Pancreas (tissue), 10 donors: ENCODE data around the gene A2M. TPM values are rescaled to one million over a fixed set of nuclear protein-coding genes. Genes with fewer than 3 reads are reported as not detected.

Source experiments
- ATAC-seq, 4 donors: fragments of 200-7000 bp; cut with Tn5 transposase; one replicate each; pipeline versions ENCODE4 v1.8.0 to v1.9.1; 2020; ENCODE audit warnings: mild to moderate bottlenecking in 4 of 4, moderate library complexity in 4 of 4
- DNase-seq, 6 donors: peaks; one replicate each; pipeline ENCODE4 v3.0.0-alpha.2; 2020
- FAIRE-seq: peaks from 2 replicates; lab custom pipeline; 2012; peaks lifted over from hg19 to GRCh38; lab: Jason Lieb, UNC
- H3K27ac ChIP-seq, 4 donors: fragments of 200-600 bp; sonication (generic); 1 replicate in 3 of 4; 2 replicates in 1 of 4; pipeline versions ENCODE4 v1.5.0 to v1.8.0; 2020
- H3K27me3 ChIP-seq, 4 donors: fragments of 200-600 bp; one replicate each; pipeline ENCODE4 v1.8.0; 2021
- H3K36me3 ChIP-seq, 3 donors: fragments of 200-600 bp; sonication (generic) in 1 of 3; one replicate each; pipeline versions ENCODE4 v1.5.0 to v1.8.0; 2020 to 2021
- H3K4me1 ChIP-seq, 3 donors: fragments of 200-600 bp; one replicate each; pipeline ENCODE4 v1.8.0; 2021
- H3K4me3 ChIP-seq, 4 donors: fragments of 200-600 bp; sonication (generic) in 2 of 4; one replicate each; pipeline versions ENCODE4 v1.5.0 to v1.8.0; 2020 to 2021
- H3K9me3 ChIP-seq, 4 donors: fragments of 200-600 bp; one replicate each; pipeline ENCODE4 v1.8.0; 2021
- WGBS, 2 donors: extraction: QIAGEN DNeasy Blood & Tissue Kit; methylation state at CpG; one replicate each; pipeline ENCODE4 v1.1.7; 2013; 5-methylcytosine and 5-hydroxymethylcytosine counted together
- intact Hi-C, 3 donors: fragments of 100-400 bp; cut with DNase I; formaldehyde crosslinking; loops; one replicate each; pipeline versions ENCODE4 v1.11.1 to v1.14.2; 2022
- polyA plus RNA-seq, 2 donors: library from polyadenylated mRNA; stranded (reverse); fragments of 200-250 nt; gene quantifications; one replicate each; pipeline ENCODE4 v1.2.3, GENCODE V29; 2013
- total RNA-seq, 6 donors: library from RNA; stranded (reverse); fragmentation: NEBNext Ultra II Directional in 4 of 6; extraction: Animal tissue kit (Norgen Biotek cat#: 25700) in 4 of 6; gene quantifications; one replicate each; pipeline versions ENCODE4 v1.2.1 to v1.2.4, GENCODE V29; 2021 to 2023
- TF ChIP-seq, protein P1 (sequence below), 4 donors: fragments of 200-600 bp; sonication (generic) in 3 of 4; IDR thresholded peaks; one replicate each; pipeline versions ENCODE4 v1.5.0 to v1.8.0; 2021; ENCODE audit warnings: antibody characterized with exemption in 4 of 4
- donor health status: healthy with polysubstance abuse.
- donor health status: DM: no; HTN: no; CAD: no; lungs with moderate emphysema.
- donor health status: DM: no; HTN: no; CAD: no.
- donor health status: control.
- donor health status: control.
- donor health status: Bipolar disorder and iron deficiency.
- donor health status: DM: yes; HTN: yes; CAD: no.
- donor health status: DM: no; HTN: no; CAD: no.
- donor health status: DM: no; HTN: no; CAD: no.
- donor health status: DM: yes; HTN: yes; CAD: no.

Gene A2M
- total and polyA plus RNA-seq, 8 donors, result 22.8 to 275 (median 62.4) TPM

DNA sequence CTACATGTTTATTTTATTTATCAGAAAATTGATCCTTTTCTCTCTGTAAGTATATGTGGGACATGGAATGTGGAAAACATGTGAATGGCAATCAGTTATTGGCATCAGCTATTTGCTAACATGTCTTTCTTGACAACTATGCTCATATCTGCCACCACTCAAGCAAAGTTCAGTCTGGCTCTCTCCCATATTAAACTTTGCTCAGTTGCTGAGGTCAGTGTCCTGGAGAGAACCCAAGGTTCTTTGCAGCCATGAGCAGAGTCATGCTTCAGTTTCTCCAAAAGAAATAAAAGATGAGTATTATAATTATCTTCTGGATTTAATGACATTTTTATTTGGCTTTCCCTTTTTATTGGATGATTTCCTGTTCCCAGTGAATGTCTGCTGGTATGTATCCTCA is 42.6 kb downstream of the A2M start:
- Histone ChIP-seq H3K4me3 (no peak overlapping the region), H3K36me3 (no peaks in the 10 kb centered on the region), H3K4me1 (peaks cover 0 to 5% (median 4%) of the 10 kb centered on the region in 3 donors), H3K9me3 (no peaks in the 10 kb centered on the region), H3K27ac (no peak overlapping the region), H3K27me3 (no peaks in the 10 kb centered on the region)
- TF ChIP-seq, protein P1, sequence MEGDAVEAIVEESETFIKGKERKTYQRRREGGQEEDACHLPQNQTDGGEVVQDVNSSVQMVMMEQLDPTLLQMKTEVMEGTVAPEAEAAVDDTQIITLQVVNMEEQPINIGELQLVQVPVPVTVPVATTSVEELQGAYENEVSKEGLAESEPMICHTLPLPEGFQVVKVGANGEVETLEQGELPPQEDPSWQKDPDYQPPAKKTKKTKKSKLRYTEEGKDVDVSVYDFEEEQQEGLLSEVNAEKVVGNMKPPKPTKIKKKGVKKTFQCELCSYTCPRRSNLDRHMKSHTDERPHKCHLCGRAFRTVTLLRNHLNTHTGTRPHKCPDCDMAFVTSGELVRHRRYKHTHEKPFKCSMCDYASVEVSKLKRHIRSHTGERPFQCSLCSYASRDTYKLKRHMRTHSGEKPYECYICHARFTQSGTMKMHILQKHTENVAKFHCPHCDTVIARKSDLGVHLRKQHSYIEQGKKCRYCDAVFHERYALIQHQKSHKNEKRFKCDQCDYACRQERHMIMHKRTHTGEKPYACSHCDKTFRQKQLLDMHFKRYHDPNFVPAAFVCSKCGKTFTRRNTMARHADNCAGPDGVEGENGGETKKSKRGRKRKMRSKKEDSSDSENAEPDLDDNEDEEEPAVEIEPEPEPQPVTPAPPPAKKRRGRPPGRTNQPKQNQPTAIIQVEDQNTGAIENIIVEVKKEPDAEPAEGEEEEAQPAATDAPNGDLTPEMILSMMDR (IDR thresholded peaks at IDR 0.05), result no peak
- DNase-seq, result no peak
- peak; percentile 70 to 88 (median 77) for ATAC-seq
- intact Hi-C loops, result no loop called here
- FAIRE-seq, result no peak

DNA sequence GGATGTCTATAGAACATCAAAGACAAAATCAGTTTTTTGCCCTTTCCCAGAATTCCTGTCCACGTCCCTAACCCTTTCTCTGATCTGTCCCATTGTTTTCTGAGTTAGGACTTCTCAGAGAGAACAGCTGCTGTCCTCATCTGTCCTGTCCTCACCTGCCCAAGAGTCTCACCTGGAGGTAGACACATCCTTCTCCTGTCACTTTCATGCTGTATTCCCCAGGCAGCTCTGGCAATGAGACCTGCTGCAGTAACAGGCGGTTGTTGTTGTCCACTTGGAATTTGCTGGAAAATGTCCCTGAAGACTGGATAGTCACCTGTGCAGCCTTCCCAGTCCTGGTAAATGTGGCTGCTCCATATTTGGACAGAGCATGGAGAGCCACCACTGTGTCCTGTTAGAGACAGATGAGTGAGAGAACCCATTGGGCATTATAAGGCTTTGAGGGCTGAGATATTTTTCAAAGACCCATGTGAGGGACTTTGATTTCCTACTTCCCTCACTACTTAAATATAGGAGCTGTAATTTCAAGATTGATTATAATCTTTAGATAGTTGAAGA is 43.2 kb downstream of the A2M start:
- WGBS, 2 donors, result 64 to 71% methylated on average over 2 of the region's 2 CpGs

DNA sequence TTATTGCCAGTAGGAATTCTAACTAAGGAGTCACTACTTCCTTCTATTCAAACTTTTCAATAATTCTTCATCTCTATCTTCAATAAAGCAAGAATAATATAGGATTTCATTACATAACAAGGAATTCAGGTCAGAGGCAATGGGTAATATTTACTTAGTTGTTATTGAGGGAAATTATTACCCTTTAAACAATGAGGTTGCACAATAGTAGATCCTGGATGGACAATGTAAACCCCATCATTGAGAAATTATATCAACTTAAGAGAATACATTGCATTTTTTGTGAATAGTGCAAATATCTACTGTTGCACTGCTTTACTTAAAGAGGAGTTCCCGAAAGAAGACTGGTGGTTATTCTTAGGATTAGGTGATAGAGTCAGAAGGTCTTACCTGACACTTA is 43.8 kb downstream of the A2M start:
- no peak overlapping the region for H3K27ac ChIP-seq
- intact Hi-C loops, result no loop called here
- H3K36me3 ChIP-seq, result no peaks in the 10 kb centered on the region
- ATAC-seq (no peak), DNase-seq (no peak), FAIRE-seq (no peak)
- 93 to 100% methylated on average over 1 of the region's 1 CpG for WGBS, 2 donors
- TF ChIP-seq, protein P1 (IDR thresholded peaks at IDR 0.05), result no peak
- peaks cover 0 to 5% (median 4%) of the 10 kb centered on the region in 3 donors for H3K4me1 ChIP-seq
- no peak overlapping the region for H3K4me3 ChIP-seq
- no peaks in the 10 kb centered on the region for H3K27me3 ChIP-seq
- no peaks in the 10 kb centered on the region for H3K9me3 ChIP-seq

More for the DNA sequence above, 43.2 kb downstream of the A2M start:
- FAIRE-seq (no peak), ATAC-seq (peak; percentile 16 to 48 (median 32)), DNase-seq (no peak)
- H3K9me3 ChIP-seq, result no peaks in the 10 kb centered on the region
- intact Hi-C loops, result no loop called here
- TF ChIP-seq, protein P1 (IDR thresholded peaks at IDR 0.05), result no peak
- no peaks in the 10 kb centered on the region for H3K27me3 ChIP-seq
- no peak overlapping the region for H3K27ac ChIP-seq
- no peaks in the 10 kb centered on the region for H3K36me3 ChIP-seq
- H3K4me1 ChIP-seq, result peaks cover 0 to 5% (median 4%) of the 10 kb centered on the region in 3 donors
- H3K4me3 ChIP-seq, result no peak overlapping the region

DNA sequence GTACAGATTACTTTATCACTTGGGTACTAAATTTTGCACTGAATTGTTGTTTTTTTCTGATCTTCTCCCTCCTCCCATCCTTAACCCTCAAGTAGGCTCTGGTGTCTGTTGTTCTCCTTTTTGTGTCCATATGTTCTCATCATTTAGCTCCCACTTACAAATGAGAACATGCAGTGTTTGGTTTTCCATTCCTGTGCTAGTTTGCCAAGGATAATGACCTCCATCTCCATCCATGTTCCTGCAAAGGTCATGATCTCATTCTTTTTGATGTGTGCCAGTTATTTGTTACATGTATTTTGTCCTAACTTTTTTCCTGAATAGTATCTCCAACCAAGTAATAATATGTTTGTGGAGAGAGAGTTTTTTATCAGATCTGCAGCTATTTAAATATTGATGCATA is 44.2 kb downstream of the A2M start:
- no peak overlapping the region for H3K4me3 ChIP-seq
- intact Hi-C loops, result no loop called here
- no peak overlapping the region for H3K27ac ChIP-seq
- no peak for FAIRE-seq
- TF ChIP-seq, protein P1 (IDR thresholded peaks at IDR 0.05), result no peak
- H3K36me3 ChIP-seq, result no peaks in the 10 kb centered on the region
- no peak for DNase-seq
- no peaks in the 10 kb centered on the region for H3K9me3 ChIP-seq
- no peaks in the 10 kb centered on the region for H3K27me3 ChIP-seq
- ATAC-seq, result no peak
- peaks cover 0 to 5% (median 4%) of the 10 kb centered on the region in 3 donors for H3K4me1 ChIP-seq

DNA sequence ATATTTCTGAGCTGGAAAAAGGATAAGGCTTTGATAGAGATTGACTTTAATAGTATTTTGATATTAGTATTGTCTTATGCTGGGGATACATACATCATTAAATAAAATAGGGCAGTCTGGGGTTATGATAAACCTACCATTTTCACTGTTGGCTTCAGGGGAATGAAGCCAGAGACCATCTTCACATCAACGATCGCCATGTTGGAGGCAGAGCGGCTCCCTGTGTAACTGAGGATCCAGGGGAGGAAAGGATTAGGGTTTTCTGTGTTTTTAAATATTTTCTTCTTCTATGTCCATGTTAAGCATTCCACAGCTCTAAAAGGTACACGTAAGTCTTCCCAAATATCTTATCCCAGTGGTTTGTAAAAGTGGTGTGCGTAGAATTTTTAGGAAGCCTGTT is 45.4 kb downstream of the A2M start:
- intact Hi-C loops, result no loop called here
- WGBS, 2 donors, result 96 to 99% methylated on average over 5 of the region's 5 CpGs
- FAIRE-seq, result no peak

More for the DNA sequence above, 45.4 kb downstream of the A2M start:
- Histone ChIP-seq H3K36me3 (no peaks in the 10 kb centered on the region), H3K27me3 (no peaks in the 10 kb centered on the region), H3K4me3 (no peak overlapping the region), H3K27ac (no peak overlapping the region), H3K4me1 (peaks cover 0 to 5% (median 4%) of the 10 kb centered on the region in 3 donors), H3K9me3 (no peaks in the 10 kb centered on the region)
- ATAC-seq (no peak), DNase-seq (no peak)
- TF ChIP-seq, protein P1 (IDR thresholded peaks at IDR 0.05), result no peak
